GM12801 (cell line): ENCODE data around the gene C1QTNF8.

Source experiments
- TF ChIP-seq, protein P1 (sequence below): IDR thresholded peaks from one replicate; pipeline ENCODE4 v1.5.1; 2011; ENCODE audit warnings: control low read depth; ENCODE audit not compliant: insufficient read length; ENCODE audit errors: extremely low read depth

Gene C1QTNF8

DNA sequence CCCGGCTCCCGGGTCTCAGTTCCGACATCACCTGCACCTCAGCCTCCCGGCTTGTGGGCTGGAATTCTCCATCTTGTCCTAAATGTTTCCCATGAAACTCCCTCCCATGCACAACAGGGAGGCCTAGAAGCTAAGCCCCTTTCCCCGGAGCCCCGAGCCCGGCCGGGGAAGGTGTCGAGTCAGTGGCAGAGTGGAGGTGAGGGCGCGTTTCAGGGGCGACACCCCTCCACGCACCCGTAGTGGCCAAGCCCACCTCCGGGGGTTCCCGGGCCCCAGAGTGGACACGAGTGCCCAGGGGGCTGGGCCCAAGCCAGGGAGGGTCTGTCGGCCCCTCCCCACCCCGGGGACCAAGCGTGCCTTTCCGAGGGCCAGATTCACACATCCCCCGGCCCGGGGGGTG is 25.0 kb upstream of the C1QTNF8 start:
- TF ChIP-seq, protein P1, sequence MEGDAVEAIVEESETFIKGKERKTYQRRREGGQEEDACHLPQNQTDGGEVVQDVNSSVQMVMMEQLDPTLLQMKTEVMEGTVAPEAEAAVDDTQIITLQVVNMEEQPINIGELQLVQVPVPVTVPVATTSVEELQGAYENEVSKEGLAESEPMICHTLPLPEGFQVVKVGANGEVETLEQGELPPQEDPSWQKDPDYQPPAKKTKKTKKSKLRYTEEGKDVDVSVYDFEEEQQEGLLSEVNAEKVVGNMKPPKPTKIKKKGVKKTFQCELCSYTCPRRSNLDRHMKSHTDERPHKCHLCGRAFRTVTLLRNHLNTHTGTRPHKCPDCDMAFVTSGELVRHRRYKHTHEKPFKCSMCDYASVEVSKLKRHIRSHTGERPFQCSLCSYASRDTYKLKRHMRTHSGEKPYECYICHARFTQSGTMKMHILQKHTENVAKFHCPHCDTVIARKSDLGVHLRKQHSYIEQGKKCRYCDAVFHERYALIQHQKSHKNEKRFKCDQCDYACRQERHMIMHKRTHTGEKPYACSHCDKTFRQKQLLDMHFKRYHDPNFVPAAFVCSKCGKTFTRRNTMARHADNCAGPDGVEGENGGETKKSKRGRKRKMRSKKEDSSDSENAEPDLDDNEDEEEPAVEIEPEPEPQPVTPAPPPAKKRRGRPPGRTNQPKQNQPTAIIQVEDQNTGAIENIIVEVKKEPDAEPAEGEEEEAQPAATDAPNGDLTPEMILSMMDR, result no peak

DNA sequence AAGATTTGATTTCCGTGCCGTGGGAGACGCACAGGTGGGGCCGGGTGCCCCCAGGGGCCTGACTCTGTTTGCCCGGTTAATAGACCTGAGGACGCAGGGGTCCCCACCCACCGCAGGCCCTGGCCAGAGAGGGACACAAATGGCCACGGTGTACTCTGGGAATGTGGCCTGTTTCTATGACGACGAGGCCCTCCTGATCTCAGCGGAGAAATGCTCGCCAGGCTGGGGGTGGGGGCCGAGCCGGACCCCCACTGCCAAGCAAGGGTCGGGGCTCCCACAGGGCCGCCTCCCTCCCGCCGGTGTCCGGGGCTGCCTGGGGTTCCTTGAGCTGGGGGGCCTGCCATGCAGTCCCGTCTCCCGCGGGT is 24.5 kb upstream of the C1QTNF8 start:
- TF ChIP-seq, protein P1, result no peak

DNA sequence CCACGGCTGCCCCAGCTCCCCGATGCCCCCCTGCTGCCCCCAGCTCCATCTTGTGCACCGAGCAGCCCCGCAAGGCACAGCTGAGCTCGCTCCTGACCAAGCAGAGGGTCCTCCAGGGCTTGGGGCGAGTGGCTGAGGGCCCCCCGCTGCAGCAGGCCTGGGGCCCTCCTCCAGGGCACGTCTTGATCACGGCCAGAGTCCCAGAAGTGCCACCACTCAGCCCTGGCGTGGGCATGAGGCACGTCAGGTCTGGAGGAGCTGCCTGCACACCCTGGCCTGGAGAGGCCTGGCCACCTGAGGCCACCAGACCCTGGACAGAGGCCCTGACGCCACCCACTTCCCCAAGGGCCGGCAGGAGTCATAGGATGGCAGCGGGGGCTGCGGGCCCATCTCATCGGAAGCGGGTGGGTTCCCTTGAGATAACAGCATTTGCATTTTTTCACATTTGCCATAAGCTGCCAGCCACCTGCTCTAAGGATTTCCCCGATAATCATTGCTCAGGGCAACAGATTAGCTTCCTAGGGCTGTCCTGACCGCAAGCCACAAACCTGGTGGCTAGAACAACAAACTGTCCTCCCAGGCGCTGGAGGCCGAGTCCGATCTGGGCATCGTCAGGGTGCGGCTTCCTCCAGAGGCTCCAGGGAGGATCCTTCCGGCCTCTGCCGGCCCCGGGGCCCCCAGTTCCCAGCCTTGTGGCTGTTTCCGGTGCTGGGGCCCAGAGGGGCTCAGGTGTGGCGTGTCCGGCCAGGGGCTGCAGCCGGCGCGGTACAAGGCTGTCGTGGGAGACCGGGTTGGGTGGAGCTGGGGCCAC is 23.9 kb upstream of the C1QTNF8 start:
- TF ChIP-seq, protein P1, result no peak

DNA sequence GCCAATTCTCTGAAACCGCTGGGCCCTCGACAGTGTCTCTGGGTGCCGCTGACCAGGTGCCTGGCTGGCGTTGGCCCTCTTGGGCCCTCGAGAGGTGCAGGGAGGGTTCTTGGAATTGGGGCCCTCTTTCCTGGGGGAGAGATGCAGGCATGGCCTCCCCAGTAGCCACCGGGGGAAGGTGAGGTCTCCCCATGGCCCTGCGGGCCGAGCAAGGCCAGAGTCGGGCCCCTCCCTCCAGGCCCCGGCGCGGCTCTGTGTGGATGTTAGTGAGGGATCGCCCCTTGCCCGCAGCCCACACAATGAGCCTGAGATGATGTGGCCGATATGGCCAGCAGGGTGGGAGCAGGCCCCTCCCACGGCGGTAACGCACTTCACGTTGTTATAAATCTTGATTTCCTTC is 23.1 kb upstream of the C1QTNF8 start:
- TF ChIP-seq, protein P1, result no peak

DNA sequence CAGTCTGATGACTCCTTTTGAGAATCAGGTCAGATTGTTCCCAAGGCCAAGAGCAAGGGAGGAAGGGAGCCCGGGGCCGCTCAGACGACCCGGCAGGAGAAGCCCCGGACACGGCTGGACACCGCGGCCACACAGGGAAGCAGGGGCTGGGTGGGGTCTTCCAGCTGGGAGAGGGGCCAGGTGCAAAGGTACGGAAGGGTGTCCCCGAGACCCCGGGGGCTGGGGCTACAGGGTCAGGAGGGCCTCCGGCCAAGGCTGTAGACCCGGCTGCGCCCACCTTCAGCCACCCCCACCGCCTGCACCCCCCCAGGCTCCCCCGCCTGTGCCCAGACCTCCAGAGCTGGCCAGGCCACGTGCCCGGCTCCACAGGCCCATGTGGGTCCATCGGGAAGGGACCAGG is 21.9 kb upstream of the C1QTNF8 start:
- TF ChIP-seq, protein P1, result no peak

DNA sequence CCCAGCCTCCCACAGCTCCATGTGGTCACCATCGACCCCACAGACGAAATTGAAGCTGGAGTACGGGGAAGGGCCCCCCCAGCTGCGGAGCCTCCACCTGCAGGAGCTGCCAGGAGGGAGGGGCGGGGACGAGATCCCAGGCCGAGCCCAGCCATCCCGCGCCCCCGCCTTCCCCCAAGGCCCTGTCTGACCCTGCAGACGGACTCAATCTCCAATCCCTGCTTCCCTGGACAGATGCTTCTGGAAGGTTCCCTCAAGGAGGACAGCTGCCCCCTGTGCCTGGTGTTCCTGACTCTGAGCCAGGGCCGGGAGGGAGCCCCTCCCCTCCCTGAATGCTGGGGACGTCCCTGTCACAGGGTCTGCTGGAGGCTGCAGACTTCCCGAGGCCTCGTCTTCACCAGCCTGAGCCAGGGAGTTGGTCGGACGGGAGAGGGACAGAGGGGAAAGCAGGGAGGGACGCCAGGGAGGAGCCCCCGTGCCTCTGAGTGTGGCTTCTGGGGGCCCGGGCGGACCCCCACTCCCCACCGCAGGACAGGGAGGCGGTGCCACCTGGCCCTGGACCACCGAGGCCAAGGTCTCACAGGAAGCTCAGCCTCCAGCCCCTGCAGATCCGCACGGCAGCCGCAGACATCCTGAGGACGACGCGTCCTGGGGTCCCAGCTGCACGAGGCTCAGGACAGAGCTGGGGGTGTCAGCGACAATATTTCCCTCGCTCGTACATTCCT is 21.3 kb upstream of the C1QTNF8 start:
- TF ChIP-seq, protein P1, result no peak

DNA sequence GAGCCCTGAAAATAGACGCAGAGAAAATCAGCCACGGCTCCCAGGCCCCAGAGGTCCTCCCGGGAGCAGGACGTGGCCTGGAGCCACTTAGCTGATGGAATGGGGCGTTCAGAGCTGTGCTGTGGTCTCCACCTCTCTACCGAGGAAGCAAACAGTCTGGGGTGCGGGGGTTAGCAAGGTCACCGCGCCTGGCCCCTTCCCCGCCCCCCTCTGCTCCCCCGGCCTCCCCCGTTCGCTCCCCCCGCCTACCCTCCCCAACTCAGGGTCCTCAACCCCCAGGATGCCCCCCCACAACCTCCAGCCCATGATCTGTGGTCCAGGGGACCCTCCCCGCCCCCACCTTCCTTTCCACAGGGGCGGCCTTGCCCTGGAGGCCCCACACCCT is 20.6 kb upstream of the C1QTNF8 start:
- TF ChIP-seq, protein P1, result no peak
